ENCODE measurements around the gene PARP16.
A peak's percentile ranks its signal among the peaks of the same experiment; 100 is the strongest.
"Not testable (repeated sequence)": the region's sequence is repeated elsewhere in the genome, so short reads cannot be mapped to it uniquely, and the experiment has no call there.

The PARP16 gene

DNA sequence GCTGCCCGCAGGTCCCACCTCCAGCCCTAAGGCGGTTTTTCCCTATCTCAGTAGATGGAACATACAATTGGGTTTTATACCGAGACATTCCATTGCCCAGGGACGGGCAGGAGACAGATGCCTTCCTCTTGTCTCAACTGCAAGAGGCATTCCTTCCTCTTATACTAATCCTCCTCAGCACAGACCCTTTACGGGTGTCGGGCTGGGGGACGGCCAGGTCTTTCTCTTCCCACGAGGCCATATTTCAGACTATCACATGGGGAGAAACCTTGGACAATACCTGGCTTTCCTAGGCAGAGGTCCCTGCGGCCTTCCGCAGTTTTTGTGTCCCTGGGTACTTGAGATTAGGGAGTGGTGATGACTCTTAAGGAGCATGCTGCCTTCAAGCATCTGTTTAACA, 59.8 kb downstream of the PARP16 start:
- DNase-seq: not testable (repeated sequence)

DNA sequence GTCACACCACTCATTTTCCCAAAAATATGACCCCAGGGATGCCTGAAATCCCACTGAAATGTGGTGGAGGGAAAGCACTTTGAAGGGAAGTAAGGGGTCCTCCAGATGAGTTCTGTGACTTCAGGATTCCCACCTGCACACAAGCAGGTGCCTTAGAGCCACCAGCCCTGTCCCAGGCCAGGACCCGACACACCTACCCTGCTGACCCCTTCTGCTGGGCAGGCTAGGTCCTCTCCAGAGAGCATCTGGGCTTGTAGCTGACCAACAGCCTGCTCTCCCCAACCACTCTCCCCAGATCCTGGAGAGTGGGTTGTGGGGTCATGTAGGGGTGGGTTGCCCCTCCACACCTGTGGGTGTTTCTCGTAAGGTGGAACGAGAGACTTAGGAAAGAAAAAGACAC, 60.5 kb downstream of the PARP16 start:
- DNase-seq: no peak

DNA sequence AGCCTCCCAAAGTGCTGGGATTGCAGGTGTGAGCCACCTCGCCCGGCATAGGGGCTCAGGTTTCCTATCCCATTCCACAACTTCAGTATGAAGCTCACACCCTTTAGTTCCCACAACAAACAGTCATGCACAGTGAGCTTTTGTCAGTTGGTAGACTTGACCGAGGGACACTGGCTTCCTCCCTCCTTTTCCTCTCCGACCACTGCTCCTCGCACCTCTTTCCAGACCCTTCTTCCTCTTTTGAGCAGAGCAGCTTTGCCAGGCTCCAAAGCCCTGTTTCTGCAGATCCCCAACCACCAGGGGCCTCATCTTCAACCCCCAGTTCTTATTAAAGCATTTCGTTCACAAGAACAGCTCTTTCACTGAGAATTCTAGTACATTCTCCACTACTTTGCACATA, 62.7 kb downstream of the PARP16 start:
- no peak for DNase-seq

DNA sequence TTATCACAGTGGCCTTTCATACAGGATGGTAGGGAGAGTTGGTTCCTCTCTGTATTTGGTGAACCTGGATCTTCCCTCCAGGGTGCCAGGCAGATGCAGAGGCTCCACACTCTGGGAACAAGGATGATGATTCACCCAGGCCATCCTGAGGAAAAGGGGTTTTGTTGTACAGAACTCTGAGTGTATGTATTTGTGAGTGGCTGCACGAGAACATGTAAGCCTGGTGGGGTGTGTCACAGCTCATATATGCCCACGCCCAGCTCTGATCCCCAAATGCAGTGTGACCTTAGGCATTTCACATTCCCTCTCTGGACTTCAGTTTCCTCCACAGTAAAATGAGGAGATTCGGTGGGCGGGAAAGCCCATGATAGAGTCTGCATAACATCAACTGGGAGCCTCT, 63.8 kb downstream of the PARP16 start:
- DNase-seq: no peak

DNA sequence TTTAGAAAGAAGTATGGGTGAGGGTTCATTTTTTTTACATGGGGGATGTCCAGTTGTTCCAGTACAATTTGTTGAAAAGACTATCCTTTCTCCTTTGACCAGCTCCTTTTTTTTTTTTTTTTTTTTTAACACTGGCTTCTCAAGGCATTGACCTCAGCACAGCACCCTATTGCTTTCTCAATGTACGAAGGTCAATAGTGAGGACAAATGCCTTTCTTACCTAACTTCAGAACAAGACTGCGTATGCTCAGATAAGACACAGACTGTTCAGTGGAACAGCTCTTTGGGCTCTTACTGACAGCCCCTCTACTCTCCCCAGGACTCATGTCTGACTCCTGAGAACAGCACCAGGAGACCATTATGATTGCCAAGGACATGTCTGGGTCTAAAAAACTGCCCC, 65.0 kb downstream of the PARP16 start:
- no peak for DNase-seq

DNA sequence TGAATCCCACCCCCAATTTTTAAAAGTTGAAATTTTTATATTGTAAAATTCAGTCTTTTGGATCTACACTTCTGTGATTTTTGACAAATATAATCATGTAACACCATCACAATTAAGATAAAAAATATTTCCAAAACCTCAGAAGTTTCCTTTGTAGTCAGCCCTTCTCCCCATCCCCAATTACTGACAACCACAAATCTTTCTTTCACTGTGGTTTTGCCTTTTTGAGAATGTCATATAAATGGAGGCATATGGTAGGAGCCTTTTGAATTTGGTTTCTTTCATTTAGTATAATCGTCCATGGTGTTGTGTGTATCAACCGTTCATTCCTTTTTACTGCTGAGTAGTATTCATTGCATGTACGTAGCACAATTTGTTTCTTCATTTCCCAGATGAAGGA, 67.5 kb downstream of the PARP16 start:
- no peak for DNase-seq

DNA sequence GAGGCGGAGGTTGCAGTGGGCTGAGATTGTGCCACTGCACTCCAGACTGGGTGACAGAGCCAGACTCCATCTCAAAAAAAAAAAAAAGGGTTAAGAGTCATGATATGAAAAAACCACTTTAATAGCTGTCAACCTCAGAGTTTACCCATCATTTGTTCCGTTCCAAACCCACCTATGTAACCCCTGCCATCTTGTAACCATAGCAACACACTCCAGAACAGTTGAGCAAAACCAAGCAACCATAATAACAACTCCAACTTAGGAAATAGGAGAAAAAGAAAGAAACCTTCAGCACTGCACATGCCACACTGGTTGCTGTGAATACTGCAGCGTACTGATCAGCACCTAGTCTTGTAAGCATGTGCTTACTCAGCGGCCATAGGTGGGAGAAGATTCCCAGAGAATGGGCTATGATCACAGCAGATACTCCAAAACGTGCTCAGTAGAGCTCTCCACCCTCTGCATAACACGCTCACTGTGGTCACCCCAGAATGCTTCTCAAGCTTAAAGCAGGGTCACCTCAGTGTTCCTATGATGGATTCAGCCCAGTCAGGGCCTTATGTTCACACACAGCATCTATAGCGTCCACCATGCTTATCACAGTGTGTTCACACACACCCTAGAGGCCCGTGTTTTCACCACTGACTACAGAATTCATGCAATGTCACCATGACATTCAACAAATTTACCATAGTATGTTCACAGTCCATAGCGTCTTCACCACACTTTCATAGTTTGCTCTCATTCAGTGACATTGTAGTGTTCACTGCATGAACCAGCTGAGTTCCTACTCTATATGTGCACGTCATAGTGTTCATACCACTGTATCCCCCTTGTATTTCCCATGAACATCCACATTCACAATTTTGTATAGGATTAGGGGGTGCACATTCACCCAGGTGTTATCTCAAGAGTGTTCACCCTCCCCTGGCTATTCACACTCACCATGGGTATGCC, 68.9 kb downstream of the PARP16 start:
- no peak for DNase-seq

DNA sequence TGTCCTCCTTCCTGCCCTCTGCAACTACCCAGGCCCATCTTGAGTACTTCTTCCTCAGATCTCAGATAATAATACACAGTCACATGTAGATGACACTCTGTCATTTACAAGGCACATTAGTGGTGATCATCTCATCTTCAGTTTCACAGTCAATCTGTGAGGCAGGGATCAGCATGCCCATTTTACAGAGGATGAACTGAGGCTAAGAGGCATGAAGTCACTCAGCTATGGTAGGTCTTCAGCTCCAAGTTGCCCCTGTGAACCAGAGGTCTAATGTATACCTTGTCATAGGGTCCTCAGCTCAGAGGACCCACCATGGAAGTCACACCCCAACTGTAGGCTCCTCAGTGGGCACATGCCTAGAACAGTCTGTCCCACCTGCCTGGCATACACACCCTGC, 71.2 kb downstream of the PARP16 start:
- DNase-seq: no peak

DNA sequence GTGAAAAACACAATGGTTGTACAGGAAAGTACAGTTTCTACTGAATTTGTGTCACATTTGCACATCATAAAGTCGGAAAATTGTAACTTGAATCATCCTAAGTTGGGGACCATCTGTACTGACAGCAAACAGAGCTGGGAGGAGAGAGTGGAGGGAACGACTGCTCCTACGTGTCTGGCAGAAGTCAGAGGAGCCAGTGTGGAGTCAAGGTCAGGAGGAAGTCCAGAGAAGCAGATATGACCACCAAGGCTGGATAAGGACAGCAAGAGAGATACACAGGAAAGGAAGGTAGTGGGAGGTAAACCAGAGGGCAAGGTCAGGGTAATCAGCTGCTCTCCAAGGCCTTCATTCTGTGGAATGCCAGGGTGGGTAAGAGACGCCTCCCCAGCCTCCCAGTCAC, 72.7 kb downstream of the PARP16 start:
- no peak for DNase-seq

DNA sequence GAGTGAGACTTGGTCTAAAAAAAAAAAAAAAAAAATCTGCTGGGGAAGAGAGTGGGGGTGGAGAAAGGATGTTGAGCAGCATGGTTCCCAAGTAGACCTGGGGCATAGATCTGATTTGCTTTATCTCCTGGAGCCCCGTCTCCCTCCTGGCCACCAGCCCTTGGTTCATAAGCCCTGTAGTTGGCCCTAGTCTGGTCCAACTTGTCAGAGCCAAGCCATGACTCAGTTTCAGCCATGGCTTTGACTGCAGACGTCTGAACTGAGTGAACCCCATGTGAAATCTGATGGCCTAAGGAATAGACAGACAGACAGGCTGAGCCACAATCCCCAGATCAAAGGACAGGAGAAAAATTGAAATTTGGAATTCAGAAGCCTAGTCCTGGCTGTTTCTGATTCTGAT, 73.4 kb downstream of the PARP16 start:
- no peak for DNase-seq

DNA sequence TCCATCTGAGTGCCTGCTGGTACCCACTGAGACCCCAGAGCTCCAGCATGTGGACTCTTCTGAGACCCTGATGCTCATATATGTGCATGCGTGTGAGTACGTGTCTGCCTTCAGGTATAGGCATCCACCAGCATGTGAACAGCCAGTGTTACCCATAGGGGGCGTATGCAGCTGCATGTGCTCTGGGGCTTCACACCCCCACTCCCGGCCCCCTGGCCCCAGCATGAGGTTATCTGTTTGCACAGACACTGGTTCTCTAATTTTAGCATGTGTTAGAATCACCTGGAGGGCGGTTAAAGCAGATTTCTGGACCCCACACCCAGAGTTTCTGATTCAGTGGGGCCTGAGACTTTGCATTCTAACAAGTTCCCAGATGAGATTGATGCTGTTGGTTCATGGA, 74.6 kb downstream of the PARP16 start:
- peak; percentile 51 for DNase-seq

DNA sequence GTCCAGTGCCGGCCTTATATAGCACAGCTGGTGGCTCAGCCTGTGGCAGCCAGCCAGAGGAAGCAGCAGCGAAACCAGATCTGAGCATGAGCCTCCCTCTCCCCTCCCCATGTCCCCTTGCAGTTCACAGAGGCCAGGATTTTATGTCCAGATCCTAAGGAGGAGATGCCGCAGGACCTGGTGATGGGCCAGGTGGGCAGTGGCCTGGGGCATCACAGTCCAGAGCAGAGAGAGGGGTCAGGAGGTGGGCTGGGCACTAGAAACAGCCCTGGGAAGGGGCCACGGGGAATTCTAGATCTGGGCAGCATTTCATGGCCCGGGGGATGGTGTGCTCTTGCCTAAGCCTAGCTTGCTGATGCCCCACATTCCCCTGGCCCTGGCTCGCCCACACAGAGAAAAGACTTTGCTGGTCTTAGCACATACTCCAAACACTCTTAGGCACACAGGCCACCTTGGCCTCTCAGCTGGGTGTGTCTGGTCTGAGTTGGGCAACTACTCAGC, 75.2 kb downstream of the PARP16 start:
- DNase-seq: no peak

DNA sequence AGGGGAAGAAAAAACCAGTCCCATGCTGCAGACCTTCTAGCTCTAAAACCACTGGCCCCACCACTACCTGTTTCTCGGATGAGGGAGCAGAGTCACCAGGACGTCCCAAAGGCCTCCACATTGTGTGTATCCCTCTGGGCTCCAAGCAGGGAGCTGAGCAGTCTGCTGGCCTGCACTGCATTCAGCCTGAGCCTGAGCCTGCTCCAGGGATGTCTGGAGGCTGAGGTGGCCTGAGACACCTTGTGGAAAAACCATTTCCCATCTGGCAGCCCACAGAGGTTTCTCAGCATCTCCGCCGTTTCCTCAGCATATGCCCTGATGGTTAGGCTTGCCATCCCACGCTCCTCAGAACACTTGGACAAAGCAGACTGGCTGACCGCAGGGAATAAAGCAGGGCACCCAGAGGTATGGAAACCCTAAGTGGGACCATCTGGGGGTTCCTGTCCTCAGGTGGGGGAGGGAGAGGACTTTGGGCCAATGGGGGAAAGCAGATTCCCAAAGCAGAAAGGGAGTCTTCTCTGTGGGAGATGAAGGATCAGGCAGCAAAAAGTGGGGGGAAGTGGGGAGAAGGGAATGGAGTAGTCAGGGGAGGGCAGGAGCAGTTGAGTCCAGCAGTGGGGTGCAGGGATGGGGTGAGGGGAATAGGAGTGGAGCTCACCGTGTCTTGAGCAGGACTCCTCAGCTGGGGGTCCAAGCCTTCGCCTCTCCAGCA, 75.8 kb downstream of the PARP16 start, which contains the start of gene CILP:
CILP (minus strand) TSS at position 704 of the 712 bp plus-strand sequence. CDS start 1,718 bp downstream, outside the sequence.
- DNase-seq: no peak

DNA sequence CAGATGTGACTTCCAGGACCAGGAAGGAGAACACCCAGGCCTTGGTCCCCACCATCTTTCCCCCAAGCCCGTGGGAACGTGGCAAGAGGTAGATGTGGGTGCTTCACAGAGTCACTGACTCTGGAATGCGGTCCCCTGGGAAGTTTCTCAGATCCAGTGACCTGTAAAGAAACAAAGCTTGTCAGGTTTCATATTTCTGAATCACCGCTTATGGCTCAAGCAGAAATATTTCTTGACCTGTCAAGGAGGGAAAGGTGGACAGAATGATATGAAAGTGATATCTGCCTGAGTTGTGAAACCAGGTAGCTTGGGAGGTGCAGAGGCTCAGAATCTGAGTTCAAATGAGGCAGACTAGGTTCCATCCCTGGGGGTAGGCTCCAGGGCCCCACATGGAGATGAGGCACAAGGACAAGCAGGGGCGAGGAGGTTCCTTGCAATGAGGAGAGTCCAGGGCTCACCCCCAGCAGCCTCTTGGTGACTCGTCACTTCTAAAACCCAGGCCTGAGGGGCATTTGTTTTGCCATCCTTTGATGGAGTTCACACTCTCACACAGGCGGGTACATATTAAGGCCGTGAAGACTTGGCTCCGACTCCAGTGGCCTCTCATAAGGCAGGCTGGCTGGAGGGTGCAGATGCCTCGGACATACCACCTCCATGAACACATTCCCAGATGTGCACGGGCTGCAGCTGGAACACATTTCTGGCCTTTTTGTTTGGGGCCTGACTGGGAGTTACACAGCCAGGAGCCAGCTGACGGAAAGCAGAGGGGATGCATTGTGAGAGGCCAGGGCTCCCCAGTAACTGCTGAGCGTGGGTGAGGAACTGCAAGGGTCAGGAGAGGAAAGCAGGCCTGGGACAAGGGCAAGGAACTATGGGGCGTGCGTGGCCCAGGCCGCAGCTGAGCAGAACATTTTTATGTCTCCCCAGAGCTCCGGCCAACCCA, 76.7 kb downstream of the PARP16 start:
- DNase-seq: no peak

DNA sequence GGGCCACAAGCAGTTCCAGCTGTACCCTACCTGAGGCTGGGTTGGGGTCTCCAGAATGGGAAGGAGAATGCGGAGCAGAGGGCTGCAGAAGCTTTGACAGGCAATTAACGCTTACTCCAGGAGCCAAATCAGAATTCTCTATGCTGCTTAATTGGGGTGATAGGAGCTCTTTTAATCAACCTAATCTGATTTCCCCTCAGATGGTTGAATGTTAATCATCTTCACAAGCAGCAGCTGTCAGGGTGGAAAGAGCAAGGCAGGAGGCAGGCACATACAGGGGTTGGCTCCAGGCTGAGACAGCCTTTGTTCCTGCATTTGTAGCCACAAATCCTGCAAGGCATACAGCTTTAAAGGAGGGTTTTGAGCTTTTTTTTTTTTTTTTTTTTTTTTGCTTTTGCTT, 78.0 kb downstream of the PARP16 start:
- DNase-seq: no peak
